HG02970 (cell line): ENCODE data around the gene SNRK.

ENCODE experiments used
- ATAC-seq: cut with Tn5 transposase; IDR thresholded peaks from one replicate; pipeline ENCODE4 v1.9.1; 2021; ENCODE audit warnings: mild to moderate bottlenecking, moderate library complexity, moderate number of reproducible peaks; ENCODE audit not compliant: unreplicated experiment, low FRiP score

The SNRK gene

GRCh38 chr3:43286115-43286840, at the start of gene SNRK:
Gene SNRK (plus strand): TSS chr3:43286540. CDS start chr3:43303204, 16,664 bp downstream.
- peak; percentile 92 for ATAC-seq

- no peak for ATAC-seq
Observed at GRCh38 chr3:43238801-43239200, 47.5 kb upstream of the SNRK start.

- ATAC-seq = no peak
Observed at GRCh38 chr3:43239755-43240154, 46.6 kb upstream of the SNRK start.

GRCh38 chr3:43243590-43244587, 42.5 kb upstream of the SNRK start:
- ATAC-seq = no peak

- ATAC-seq = no peak
Observed at GRCh38 chr3:43244694-43245093, 41.6 kb upstream of the SNRK start.

- ATAC-seq = no peak
Observed at GRCh38 chr3:43246976-43247375, 39.4 kb upstream of the SNRK start.

- ATAC-seq = no peak
Observed at GRCh38 chr3:43247561-43248184, 38.7 kb upstream of the SNRK start.

- ATAC-seq = no peak
Observed at GRCh38 chr3:43248185-43248583, 38.2 kb upstream of the SNRK start.

GRCh38 chr3:43248973-43249372, 37.4 kb upstream of the SNRK start:
- ATAC-seq = no peak

GRCh38 chr3:43249405-43249804, 36.9 kb upstream of the SNRK start:
- ATAC-seq = no peak

- no peak for ATAC-seq
Observed at GRCh38 chr3:43253294-43253693, 33.0 kb upstream of the SNRK start.

- ATAC-seq = no peak
Observed at GRCh38 chr3:43254125-43254524, 32.2 kb upstream of the SNRK start.

- no peak for ATAC-seq
Observed at GRCh38 chr3:43255662-43256061, 30.7 kb upstream of the SNRK start.

- no peak for ATAC-seq
Observed at GRCh38 chr3:43256714-43257461, 29.5 kb upstream of the SNRK start.

GRCh38 chr3:43257850-43258249, 28.5 kb upstream of the SNRK start:
- no peak for ATAC-seq

- no peak for ATAC-seq
Observed at GRCh38 chr3:43259626-43260025, 26.7 kb upstream of the SNRK start.

GRCh38 chr3:43260412-43260811, 25.9 kb upstream of the SNRK start:
- ATAC-seq = no peak

- no peak for ATAC-seq
Observed at GRCh38 chr3:43262194-43262593, 24.1 kb upstream of the SNRK start.

- no peak for ATAC-seq
Observed at GRCh38 chr3:43266451-43266850, 19.9 kb upstream of the SNRK start.

GRCh38 chr3:43266995-43267394, 19.3 kb upstream of the SNRK start:
- ATAC-seq = no peak
